NCI-H187 (cell line): Measurements from ENCODE around the gene NCK2.

Source experiments
- DNase-seq, 2 experiments: peaks; one replicate each; lab custom pipeline; 2025; lab: John Stamatoyannopoulos, UW

Gene NCK2

DNA sequence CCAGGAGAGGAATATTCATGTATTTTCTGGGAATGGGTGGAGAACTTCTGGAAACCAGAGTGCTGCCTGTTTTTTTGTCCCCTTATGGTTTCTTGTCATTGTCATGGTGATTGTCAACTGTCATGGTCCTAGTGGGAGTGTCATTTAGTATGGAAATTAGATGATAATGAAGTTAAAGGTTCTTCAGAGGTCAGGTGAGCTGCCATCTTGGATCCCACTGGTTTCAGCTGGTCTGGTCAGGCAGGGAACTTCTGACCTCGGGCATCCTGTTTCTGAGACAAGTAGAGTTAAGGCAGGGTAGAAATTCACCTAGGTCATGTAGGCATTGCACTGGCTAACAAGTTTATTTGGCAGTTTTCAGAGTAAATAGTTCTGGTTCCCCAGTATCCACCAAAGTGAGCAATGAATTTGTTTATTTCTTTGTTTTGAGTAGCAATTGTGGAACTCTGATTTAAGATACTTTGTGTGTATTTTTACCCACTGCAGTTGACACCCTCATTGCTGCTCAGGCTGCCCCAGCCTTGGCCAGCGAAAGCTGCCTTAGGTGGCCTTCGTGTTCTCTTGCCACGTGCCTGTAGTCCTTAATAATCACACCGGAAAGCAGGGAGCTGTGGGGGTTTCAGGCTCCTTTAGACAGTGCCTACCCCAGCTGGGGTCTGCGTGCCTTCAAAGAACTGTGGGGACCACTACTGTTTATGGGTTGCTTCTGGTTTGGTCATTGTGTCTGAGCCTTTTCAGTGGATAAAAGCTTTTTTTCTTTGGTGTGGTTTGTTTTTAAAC lies 48.7 kb downstream of the NCK2 start:
- DNase-seq, result no peak

DNA sequence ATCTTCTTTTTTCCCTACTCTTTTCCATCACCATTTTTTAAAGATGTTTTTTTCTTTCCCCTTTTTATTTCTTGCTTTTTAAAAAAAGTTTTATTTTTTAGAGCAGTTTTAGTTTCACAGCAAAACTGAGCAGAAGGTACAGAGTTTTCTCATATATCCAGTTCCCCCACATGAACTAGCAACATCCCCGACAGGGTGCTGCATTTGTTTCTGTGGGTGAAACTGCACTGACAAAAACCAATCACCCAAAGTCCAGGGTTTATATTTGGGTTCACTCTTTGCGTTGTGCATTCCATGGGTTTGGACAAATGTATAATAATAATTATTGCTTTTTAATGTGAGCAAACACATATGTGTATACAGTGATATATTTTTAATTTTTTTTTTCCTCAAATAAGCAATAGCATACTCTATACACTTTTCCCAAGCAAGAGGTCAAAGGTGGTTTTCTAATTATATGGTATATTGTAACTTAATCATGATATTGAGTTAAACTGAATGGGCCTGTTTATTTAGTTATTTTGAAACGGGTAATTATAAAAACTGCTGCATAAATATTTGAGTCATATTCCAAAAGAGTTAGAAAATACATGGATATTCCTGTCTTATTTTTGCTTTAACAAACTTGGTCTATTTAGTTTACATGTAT lies 50.3 kb downstream of the NCK2 start:
- DNase-seq, result no peak

DNA sequence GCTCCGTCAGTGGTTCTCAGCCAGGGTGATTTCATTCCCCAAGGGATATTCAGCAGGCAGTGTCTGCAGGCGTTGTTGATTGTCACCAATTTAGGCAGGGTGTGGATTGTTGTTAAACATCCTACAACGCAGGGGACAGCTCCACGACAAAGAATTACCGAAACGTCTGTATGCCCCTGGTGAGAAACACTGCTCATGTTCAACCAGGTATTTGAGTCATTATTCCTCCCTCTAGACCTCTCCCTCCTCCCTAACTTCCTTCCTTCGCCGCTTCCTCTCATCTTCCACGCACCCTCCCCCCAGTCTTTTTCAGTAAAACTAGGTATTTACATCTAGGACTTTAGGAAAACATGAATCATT lies 50.8 kb downstream of the NCK2 start:
- no peak for DNase-seq

DNA sequence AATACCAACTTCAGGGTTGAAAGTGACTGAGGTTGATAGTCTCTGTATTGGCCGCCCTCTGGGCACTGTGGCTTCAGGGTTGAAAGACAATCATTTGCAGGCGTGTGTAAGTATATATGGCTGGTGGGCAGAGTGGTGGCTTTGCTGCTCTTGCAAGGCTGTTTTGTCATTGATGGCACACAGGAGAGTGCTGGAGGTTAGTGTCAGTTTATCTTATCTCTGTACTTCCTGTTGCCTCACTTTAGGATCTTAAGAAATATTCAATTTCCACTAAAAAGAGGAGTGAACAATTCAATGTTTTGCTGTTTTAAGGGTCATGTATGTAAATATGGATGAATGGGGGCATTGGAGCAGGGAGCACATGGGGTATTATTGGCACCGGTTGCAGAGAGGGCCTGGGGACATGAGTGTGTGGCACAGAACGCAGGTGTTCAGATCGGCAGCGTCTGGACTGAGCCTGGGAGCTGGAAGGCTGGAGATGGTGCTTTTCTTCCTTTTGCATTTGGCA lies 51.5 kb downstream of the NCK2 start:
- DNase-seq, result no peak

DNA sequence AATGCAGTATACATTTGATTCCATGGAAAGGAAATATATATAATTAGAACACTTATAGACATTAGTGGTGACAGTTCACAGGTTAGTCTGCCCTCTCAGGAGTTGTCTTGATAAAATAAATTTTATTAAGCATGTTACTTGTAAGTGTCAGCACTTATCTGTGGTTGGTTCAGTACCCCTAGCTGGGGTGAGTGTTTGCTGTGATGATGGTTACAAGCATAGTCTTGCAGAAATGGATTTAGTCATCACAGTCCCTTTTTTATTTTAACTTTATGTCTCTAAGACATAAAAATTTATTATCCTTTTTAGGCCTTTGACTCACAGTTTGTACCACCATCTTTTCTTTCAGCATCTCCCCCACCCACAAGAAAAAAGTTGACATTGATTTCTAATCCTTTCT lies 52.1 kb downstream of the NCK2 start:
- DNase-seq, result no peak

DNA sequence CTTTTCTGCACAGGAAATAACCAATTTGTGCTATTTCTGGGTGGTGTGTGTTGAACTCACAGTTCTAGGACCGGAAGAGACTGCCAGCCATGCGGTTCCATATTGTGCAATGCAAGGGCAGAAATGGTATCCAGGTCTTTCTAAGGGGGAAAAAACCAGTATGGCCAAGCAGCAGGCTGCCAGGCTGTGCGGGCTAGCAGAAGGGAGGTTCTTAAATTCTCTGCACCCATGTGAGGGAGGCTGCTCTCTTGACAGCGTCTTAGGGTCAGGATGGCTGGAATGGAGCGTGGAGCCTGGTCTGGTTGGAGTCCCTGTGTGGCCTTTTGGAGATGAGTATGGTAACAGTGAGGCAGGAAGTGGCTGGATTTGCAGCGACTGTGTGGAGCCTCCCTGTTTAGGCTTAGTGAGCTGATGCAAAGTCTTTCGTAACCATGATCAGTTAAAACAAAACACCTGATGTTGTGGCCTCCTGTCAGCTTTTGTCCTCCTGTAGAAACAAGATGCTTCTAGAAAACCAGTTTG lies 52.6 kb downstream of the NCK2 start:
- no peak for DNase-seq

DNA sequence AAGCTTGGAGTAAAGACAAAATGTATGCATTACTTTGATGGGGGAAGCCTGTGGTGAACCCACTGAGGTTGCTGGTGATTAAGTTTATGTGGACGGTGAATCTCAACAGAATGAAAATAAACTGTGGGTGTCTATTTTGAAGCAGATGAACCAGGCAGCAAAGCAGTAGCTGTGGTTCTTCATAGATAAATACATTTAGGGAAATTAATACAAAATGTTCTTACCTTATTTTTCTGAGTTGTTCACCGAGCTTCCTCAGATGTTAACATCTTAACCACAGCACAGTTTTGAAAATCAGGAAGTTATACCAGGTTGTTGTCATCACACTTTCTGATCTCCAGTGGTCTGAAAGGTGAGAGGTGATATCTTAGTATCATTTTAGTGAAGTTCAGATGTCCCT lies 53.9 kb downstream of the NCK2 start:
- no peak for DNase-seq

DNA sequence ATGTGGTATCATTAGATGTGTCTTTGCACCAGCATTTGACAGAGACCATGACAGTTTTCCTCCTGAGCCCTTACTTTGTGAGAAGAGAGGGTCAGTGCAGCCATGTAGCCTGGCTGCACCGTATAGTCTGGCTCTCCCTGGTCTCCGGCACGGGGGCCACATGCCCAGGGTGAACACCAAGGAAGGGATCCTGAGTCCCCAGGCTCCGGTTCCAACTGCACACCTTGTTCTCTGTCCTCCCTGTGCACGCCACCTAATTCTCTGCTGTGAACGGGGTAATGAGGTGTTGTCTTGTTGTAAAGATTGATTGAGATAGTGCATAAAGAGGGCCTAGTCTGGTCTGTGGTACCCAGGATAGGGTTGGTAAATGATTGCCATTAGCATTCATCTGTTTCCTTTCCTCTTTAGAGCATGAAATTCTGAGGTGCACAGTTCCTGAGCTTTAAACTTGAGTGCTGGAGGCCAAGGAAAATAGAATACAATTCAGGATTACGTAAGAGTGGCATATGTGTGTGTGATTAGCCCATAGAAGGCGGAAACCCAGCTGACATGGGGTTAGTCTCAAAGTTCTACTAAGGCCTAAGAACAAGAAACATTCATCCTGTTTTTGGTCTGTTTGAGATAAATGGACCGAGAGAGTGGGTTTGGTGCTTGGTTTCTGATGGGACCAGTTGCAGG lies 55.5 kb downstream of the NCK2 start:
- no peak for DNase-seq

DNA sequence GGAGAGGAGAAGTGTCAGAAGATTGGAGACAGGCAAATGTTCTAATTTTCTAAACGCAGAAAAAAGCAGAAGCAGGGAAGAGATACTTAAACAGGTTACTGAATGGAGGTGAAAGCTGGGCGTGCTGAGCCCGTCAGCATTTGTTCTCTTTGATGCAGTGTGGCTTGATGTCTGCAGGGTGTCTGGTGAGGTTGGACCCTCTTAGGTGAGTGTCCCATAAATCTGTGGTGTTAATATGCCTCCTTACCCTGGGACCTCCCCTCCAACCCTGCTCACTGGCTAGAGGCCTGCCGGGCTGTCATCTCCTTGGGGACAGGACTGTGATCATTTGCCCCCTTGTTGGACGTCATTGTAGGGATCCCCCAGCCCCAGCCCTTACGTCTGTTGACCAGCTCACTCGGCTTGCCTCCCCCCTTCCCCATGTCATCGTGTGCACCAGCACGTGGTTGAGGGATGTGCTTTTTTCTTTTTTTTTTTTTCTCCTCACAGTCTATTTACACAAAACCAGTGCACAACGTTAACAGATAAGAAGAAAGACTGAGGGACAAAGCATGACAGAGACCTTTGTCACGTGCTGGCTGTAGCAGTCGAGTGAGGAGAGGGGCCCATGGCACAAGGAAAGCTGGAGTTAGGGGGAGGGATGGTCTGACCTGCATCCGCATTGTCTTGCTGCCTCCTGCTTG lies 56.4 kb downstream of the NCK2 start:
- no peak for DNase-seq

DNA sequence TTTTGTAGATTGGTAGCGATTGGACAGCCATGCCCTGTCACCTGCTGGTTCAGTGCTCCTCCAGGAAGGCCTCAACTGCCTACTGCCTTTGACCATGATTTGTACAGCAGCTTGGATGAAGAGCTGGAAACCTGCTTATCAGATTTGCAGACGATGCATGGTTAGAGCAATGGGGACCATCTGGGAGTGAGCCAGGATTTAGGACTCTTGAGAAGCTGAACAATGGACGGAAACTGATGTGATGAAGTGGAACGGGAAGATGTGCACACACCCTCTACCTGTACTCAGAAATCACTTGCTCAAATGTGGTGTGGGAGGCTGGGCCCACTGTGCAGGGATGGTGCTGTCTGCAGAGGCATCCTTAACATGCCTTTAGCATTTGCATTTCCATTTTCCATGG lies 57.2 kb downstream of the NCK2 start:
- DNase-seq, result no peak

DNA sequence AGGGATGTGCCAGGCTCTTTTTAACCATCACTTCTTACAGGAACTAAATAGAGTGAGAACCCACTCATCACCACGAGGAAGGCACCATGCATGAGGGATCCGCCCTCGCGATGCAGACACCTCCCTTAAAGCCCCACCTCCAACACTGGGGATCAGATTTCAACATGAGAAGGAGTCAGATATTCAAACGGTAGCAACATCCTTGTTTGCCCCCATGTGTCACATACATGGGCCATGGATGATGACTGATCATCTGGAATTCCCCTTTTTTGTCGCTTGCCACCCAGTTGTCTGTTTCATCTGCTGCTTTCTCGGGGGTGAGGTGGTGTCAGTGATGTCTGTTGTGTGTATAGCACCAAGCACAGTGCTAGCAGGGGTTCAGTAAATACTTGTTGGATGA lies 57.9 kb downstream of the NCK2 start:
- DNase-seq, result no peak

DNA sequence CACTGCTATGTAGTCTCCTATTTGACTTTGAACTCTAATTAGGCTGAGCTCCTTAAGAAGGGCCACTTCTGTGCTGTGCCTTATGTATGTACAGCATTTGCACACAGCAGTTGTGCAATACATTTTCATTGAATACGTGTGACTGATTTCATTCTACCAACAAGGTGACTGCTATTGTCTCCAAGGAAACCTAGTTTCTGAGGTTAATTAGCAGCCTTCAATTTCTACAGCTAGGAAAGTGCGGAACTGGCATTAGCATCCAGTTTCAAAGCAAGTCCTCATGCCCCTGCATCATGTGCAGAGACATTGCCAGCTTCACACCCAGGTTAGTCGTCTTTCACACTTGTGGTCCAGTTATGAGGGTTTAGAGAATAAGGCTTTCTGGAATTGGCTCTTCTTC lies 58.6 kb downstream of the NCK2 start:
- no peak for DNase-seq

DNA sequence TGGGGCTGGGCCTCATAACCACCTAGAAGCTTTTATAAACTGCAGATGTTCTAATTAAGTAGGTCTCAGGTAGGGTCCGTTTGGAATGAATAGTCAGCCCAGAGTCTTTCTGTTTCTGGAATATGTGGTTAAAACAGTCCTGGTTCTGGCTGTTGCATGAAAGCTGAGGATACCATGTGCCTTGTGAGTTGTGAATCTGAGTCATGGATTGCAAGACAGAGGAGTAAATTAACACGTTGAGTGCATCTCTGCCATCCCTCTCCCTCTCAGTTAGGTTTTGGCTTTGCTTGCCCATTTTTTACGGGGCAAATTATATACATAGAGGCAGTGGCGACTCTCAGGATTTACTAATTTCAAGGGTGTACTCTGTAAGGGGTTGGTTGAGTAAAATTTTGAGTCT lies 59.1 kb downstream of the NCK2 start:
- no peak for DNase-seq

DNA sequence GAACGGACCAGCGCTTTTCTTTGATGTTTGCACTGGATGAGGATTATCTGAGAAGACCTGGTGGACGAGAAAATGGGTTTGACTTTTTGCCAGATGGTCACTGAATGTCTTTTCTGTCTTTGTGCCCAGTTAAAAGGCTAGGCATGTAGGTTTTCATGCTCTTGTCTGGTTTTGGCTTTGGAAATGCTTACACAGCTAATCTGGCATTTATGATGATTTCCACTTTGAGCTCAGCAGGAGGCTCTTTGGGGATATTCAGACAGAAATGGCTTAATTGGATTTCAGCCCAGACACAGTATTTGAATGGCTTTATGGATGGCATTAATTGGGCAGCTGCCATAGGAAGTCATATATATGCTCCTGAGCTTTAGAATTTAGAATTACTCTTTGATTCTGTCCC lies 59.6 kb downstream of the NCK2 start:
- DNase-seq, result peak in 1 of 2 experiments; percentile 11

DNA sequence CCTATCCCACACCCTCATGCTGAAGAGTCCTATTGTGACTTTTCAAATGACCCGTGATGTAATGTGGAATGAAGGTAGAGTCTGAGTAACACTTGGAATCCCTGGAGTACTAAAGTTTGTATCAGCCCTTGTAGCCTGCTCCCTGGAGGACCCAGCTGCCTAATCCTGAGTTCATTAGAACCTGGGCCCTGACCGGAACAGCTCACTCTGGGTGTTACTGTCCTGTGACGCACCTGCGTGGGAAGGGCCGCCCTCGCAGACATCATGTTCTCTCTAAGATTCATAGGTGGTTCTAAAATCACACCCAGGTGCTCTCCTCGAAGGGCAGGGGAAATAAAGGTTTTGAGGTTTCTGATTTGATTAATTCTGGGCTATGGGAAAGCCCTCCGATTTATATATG lies 62.3 kb downstream of the NCK2 start:
- no peak for DNase-seq

DNA sequence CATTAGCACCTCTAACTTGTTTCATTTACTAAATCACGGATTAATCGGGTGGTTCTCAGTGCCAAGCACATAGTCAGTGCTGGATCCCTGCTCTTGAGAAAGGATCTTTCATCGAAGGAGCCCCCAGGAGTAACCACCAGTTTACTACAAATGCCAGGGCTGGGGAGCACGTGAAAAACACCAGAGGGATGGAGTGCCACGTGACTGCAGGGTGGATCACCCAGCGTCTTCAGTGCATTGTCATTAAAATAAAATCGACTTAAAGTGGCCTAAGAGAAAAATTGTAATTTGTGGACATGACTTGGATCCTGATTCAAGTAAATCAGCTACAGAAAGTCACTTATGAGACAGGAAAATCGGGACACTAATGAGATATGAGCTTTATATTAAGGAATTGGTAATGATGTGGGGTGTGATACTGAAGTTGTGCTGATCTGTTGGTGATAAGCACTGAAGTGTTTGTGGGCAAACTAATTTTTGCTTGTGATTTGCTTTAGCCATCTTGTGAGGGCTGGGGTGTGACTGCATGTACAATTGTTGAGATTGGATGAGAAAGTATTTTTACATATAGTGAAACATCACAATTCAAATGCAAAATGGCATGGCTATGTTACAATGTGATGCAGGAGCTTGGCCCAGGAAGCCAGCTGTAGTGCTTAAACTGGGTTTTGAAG lies 63.8 kb downstream of the NCK2 start:
- no peak for DNase-seq

DNA sequence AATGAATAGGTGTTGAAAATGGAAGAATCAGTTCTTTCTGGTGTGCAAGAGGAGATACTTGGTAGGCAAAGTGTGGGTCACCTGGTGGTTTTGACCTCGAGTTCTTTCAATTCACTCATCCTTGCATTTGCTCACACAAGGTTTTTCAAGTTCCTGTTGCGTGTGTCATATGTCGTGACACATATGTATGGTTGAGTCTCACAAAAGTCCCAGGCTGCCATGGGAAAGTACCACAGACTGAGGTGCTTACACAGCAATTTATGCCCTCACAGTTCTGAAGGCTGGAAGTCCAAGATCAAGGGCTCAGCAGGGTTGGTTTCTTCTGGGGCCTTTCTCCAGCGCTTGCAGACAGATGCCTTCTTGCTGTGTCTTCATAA lies 64.4 kb downstream of the NCK2 start:
- no peak for DNase-seq

DNA sequence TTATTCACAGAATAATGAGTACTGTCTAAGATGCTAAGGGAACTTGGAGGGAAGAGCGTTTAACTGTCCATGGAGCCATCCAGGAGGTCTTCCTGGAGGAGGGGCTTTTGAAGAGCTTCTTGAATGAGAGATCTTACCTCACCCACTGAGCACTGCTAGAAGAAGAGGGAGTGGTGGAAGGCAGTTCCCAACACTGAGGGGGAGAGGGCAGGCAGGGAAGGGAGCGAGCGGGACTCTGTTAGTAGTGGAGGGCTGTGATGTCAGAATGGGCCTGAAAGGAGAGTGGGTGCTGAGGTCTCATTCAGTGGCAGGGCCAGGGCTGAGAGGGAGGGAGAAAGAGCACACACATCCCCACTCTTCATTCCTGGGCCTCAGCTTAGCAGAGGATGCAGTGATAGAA lies 65.0 kb downstream of the NCK2 start:
- DNase-seq, result no peak

DNA sequence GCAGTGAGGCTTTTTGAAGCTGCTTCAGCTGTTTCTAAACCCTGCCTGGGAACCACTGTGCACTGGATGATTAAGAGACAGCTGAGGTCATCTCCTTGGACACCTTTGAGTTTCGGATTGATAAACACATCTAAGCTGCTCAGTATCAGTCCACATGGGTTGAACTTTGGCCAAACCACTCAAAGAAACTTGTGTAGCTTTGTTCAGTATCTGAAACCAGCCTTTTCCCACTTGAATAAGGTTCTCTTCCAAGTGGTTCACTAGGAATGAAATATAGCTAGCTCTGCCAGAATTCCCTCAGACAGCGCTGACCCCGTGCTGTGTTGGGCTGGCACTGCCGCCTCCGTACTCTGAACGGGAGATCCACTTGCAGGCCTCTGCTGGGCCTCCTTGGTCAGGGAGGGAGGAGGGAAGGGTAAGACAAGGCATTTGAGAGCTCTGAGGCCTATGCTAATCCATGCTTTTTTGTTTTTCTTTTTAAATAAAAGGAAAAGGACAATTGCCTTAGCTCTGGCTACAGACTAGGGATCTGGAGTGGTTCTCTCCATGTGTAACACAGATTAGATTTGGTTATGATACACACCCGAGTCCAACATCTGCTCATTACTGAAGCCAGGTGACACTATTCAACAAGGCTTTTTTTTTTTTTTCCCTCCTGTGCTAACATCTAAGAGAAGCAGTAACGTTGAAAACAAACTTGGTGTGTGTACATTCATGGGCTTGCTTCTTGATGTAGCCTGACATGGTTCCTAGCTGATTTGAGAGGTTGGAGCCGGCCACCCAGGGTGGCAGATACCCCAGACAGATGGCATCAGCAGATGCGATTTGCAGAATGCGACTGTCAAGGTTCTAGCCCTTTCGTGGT lies 67.7 kb downstream of the NCK2 start:
- DNase-seq, result no peak

DNA sequence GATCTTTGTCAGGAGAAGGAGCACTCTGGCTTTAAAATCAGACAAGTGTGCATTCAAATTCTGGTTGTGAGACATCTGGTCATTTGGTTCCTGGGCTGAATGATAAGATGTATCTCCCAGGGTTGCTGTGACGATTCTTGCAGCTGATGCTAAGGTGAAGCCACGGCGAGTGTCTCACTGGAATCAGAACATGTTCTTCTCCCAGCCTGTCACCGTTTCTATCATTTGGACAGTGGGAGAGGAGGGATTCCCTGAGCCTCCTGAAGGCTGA lies 68.3 kb downstream of the NCK2 start:
- DNase-seq, result no peak

DNA sequence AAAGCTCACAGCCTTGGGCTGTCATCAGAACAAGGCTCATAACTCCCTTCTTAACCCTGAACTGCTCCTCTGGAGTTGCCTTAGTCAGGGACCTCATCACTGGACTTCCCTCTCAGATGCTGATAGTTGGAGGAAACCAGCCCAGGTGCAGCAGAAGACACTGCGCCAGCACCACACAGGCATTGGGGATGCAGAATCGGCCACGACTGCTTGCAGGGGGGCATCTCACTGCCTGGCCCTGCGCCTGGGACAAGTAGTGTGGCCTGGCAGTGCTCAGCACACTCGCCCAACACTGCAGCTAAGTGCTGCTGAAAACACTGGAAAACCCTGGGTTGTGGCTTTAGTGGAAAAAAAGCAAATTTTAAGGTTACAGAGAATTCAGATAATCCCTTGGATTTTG lies 68.7 kb downstream of the NCK2 start:
- DNase-seq, result no peak
